K562 (cell line): ENCODE results near the gene HPCAL1. TPM values are rescaled to one million over a fixed set of nuclear protein-coding genes. Genes with fewer than 3 reads are reported as not detected.

ENCODE experiments used
- ATAC-seq: fragments of 200-7000 bp; cut with Tn5 transposase; 3 replicates; pipeline ENCODE4 v1.9.1; 2020; ENCODE audit warnings: moderate library complexity
- BruUV-seq: library from RNA; stranded (reverse); fragments of 400-500 nt; replicated peaks from 2 replicates; lab custom pipeline; 2021; lab: Mats Ljungman, UMichigan
- CTCF ChIA-PET: fragments of 300-600 bp; formaldehyde crosslinking; extraction: SDS; loops from one replicate; lab custom pipeline; 2021; ENCODE audit warnings: low intra/inter-chr PET ratio; lab: Yijun Ruan, JAX
- POLR2A ChIA-PET: fragments of 300-600, 350-650 bp; sonication (Branson Sonifier 250); formaldehyde crosslinking; extraction: SDS; loops from one replicate; lab custom pipeline; 2021; ENCODE audit warnings: antibody characterized with exemption, inconsistent platforms; lab: Yijun Ruan, JAX
- DNase-seq, 4 experiments: peaks; one replicate each; pipeline versions ENCODE4 v3.0.0 to v3.0.0-alpha.2; 2011 to 2018; ENCODE audit warnings: low spot score in 3 of 4, mixed read lengths in 3 of 4; ENCODE audit errors: extremely low read depth in 1 of 4
- FAIRE-seq: peaks from 2 replicates; lab custom pipeline; 2011; peaks lifted over from hg19 to GRCh38; lab: Jason Lieb, UNC
- H2AFZ ChIP-seq: 2 replicates; pipeline ENCODE4 v1.6.0; 2011; ENCODE audit warnings: low read depth, low read length, control low read depth, inconsistent platforms
- H3K27ac ChIP-seq: fragments of 200-600 bp; 3 replicates; pipeline ENCODE4 v1.8.0; 2011; ENCODE audit warnings: low read depth, mild to moderate bottlenecking, control low read depth, inconsistent platforms, low read length, moderate library complexity, mixed read lengths; ENCODE audit errors: extremely low read depth
- H3K27me3 ChIP-seq, 2 experiments: fragments of 300-600 bp in 1 of 2; 2 replicates in 1 of 2; 3 replicates in 1 of 2; pipeline versions ENCODE4 v1.6.0 to v1.8.0; 2011; ENCODE audit warnings: inconsistent platforms in 2 of 2, low read length in 2 of 2, mild to moderate bottlenecking in 1 of 2, mixed read lengths in 1 of 2, moderate library complexity in 1 of 2; ENCODE audit not compliant: control insufficient read depth in 2 of 2, insufficient read depth in 2 of 2
- H3K36me3 ChIP-seq: fragments of 300-600 bp; 3 replicates; pipeline ENCODE4 v1.8.0; 2011; ENCODE audit warnings: mild to moderate bottlenecking, low read length, inconsistent platforms; ENCODE audit not compliant: control insufficient read depth, insufficient read depth
- H3K4me1 ChIP-seq, 2 experiments: fragments of 200-600 bp in 1 of 2; replicated peaks in 1 of 2; 2 replicates in 1 of 2; 3 replicates in 1 of 2; pipeline versions ENCODE4 v1.5.1 to v1.8.0; 2011; ENCODE audit warnings: inconsistent platforms in 2 of 2, low read length in 2 of 2, mild to moderate bottlenecking in 1 of 2, mixed read lengths in 1 of 2, moderate library complexity in 1 of 2; ENCODE audit not compliant: control insufficient read depth in 2 of 2, insufficient read depth in 2 of 2
- H3K4me2 ChIP-seq: 2 replicates; pipeline ENCODE4 v1.6.1; 2011; ENCODE audit warnings: low read length, control low read depth, inconsistent platforms, mixed read lengths; ENCODE audit not compliant: insufficient read depth
- H3K4me3 ChIP-seq: fragments of 200-600 bp; sonication (generic), shearing (Covaris generic); 2 replicates; pipeline ENCODE4 v1.5.1; 2016; ENCODE audit warnings: control low read depth, inconsistent platforms
- H3K79me2 ChIP-seq: fragments of 200-600 bp; 3 replicates; pipeline ENCODE4 v1.8.0; 2011; ENCODE audit warnings: low read length, inconsistent platforms; ENCODE audit not compliant: control insufficient read depth, insufficient read depth
- H3K9ac ChIP-seq, 2 experiments: 2 replicates each; pipeline versions ENCODE4 v1.6.0 to v1.6.1; 2011; ENCODE audit warnings: low read depth in 2 of 2, low read length in 2 of 2, control low read depth in 1 of 2, inconsistent platforms in 1 of 2, mild to moderate bottlenecking in 1 of 2, mixed read lengths in 1 of 2; ENCODE audit not compliant: insufficient read depth in 1 of 2
- H3K9me1 ChIP-seq: one replicate; pipeline ENCODE4 v1.6.0; 2011; ENCODE audit warnings: inconsistent platforms, mild to moderate bottlenecking, low read length, moderate library complexity; ENCODE audit not compliant: control insufficient read depth, insufficient read depth
- H3K9me3 ChIP-seq: replicated peaks from 2 replicates; pipeline ENCODE4 v1.5.1; 2011; ENCODE audit warnings: low read depth, low read length, inconsistent platforms; ENCODE audit not compliant: control insufficient read depth, insufficient read depth
- H4K20me1 ChIP-seq: replicated peaks from 2 replicates; pipeline ENCODE4 v1.6.1; 2011; ENCODE audit warnings: low read length, inconsistent platforms, mixed read lengths; ENCODE audit not compliant: control insufficient read depth, insufficient read depth
- ETV6 ChIP-seq, 3 experiments: fragments of 150-350 bp in 1 of 3; sonication (generic) in 1 of 3; formaldehyde crosslinking in 1 of 3; IDR thresholded peaks; 2 replicates each; pipeline versions ENCODE4 v1.6.1 to v1.8.0; 2014 to 2022; ENCODE audit warnings: borderline replicate concordance in 2 of 3, low read depth in 2 of 3, antibody characterized with exemption in 1 of 3, low read length in 1 of 3, mild to moderate bottlenecking in 1 of 3, missing genetic modification reagents in 1 of 3
- GTF2E2 ChIP-seq: fragments of 200-800 bp; sonication (Bioruptor generic); IDR thresholded peaks from 2 replicates; pipeline ENCODE4 v1.6.1; 2016; ENCODE audit warnings: missing genetic modification characterization, missing compliant biosample characterization
- POLR2G ChIP-seq: fragments of 200-400 bp; formaldehyde crosslinking; IDR thresholded peaks from 2 replicates; pipeline ENCODE4 v1.6.1; 2017; ENCODE audit warnings: low read depth, mild to moderate bottlenecking, antibody characterized with exemption, low read length, moderate library complexity
- RBM15 ChIP-seq: fragments of 200-400 bp; formaldehyde crosslinking; IDR thresholded peaks from 2 replicates; pipeline ENCODE4 v1.6.1; 2018; ENCODE audit warnings: mild to moderate bottlenecking, low read length, moderate library complexity; ENCODE audit not compliant: insufficient read depth
- WGBS: fragments of 100-300 bp; shearing (Covaris generic); methylation state at CpG from one replicate; pipeline ENCODE4 v1.1.6; 2016; ENCODE audit warnings: low coverage, mixed read lengths; ENCODE audit not compliant: insufficient coverage; ENCODE audit errors: missing lambda C conversion rate; 5-methylcytosine and 5-hydroxymethylcytosine counted together
- in situ Hi-C: fragments of 300-500 bp; cut with MboI; formaldehyde crosslinking; loops from 4 replicates; pipeline ENCODE4 v1.15.0; 2018; ENCODE audit warnings: inconsistent platforms, mixed read lengths
- intact Hi-C: fragments of 100-400 bp; cut with micrococcal nuclease; formaldehyde crosslinking; loops from 2 replicates; pipeline ENCODE4 v1.14.2; 2022
- polyA plus RNA-seq, 8 experiments: library from polyadenylated mRNA; depleted of rRNA in 4 of 8; stranded (reverse) in 5 of 8; unstranded in 3 of 8; fragments of >200 nt; fragmentation: Nextera tagmentation in 2 of 8; fragmentation: Illumina TruSeq in 1 of 8; extraction: Ambion mirVana in 2 of 8; extraction: Trizol in 1 of 8; gene quantifications; 2 replicates each; pipeline versions ENCODE4 v1.2.1 to v1.2.3, GENCODE V29; 2011 to 2014; ENCODE audit warnings: inconsistent platforms in 1 of 8, missing spikeins in 1 of 8
- total RNA-seq, 7 experiments: library from RNA; depleted of rRNA in 6 of 7; stranded (reverse); fragments of >200 nt in 6 of 7; fragmentation: Illumina TruSeq in 2 of 7; extraction: Trizol in 2 of 7; gene quantifications; 2 replicates each; pipeline versions ENCODE4 v1.2.1 to v1.2.3, GENCODE V29; 2011 to 2021; ENCODE audit warnings: low replicate concordance in 1 of 7
- TF ChIP-seq, protein P1 (sequence below): fragments of 450-650 bp; IDR thresholded peaks from 2 replicates; pipeline ENCODE4 v1.6.1; 2016; ENCODE audit warnings: low read depth
- TF ChIP-seq, protein P2 (sequence below): sonication (generic); formaldehyde crosslinking; IDR thresholded peaks from 2 replicates; pipeline ENCODE4 v1.8.1; 2023; ENCODE audit warnings: mild to moderate bottlenecking, missing genetic modification reagents

The HPCAL1 gene
- total and polyA plus RNA-seq, 9 of the 15 experiments (the other 6 are each of a cell fraction or from before 2014, with no cell fraction given), result 2.7 to 65.5 (median 23.9) TPM

DNA sequence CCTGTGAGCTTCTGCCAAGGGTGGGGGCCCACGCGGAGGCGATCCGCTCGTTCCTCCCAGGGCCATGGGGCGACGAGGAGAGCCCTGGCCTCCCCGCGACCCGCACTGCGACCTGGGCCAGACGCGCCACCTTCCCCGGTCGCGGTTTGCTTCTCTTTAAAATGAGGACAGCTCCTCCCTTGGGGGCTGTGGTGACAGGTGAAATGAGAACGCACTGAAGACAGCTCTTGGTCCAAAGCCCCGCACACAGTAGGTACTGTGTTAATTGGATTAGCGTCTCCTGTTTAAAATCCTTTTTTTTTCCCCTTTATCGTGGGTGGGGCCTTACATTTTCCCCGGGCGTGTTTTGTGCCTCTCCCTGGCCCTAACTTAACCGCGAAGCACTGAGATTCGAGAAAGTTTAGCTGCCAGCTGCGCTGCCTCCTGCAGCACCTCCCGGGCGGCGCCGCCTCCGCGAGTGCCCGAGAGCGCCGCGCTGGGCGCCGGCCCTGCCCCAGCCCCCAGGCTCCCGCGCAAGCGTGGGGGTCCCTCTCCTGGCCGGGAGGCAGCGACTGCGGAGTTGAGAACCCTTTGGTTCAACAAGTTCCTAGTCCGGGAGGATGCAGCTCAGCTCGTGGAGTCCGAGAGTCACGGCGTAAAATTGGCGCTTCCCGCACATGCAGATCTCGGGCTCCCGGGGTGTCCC, 1.1 kb downstream of the HPCAL1 start (continued):
- no peak for TF ChIP-seq RBM15

DNA sequence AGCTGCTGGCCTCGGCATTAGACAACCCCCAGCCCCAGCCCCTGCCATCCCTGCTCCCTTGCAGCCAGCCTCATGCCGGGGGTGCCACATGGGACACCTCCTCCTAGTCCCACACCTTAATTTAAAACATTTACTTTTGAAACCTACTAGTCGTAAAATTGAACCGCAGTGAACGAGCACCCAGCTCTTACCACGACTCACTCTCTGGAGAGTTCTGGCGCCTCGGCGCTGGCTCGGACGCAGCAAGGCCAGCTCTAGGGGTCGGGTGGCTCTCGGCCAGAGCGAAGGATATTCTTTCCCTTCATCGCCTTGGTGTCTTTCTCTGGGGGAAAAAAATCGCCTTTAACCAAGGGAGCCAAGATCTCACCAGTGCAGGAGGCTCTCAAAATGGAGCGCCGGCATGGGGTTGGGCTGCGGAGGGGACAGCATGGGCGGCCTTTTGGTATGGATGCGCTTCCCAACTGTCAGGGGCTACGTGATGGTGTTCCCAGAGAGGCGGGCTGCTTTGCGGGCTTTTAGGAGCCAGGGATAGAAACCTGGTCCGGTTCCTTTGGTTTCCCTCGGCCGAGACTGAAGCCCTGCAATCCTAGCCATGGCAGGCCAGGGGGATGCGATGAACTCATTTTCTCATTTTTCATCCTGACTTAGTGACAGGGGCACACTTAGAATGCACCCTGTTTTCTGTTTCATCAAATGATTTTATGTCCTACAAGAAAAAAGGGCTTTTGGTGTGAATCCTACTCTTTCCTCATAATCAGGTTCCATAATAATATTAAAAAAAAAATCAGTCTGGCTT, 2.0 kb downstream of the HPCAL1 start:
- no peak overlapping the region for H2AFZ ChIP-seq
- peaks cover 11% of the 10 kb centered on the region; the same call in 1 of the 2 replicates for H4K20me1 ChIP-seq
- H3K36me3 ChIP-seq, result no peaks in the 10 kb centered on the region
- ATAC-seq (no peak), DNase-seq (no peak), FAIRE-seq (no peak)
- peaks cover 69% of the 10 kb centered on the region for H3K79me2 ChIP-seq
- intact Hi-C loops (loop anchor here (5.0 to 10.0 kb wide), 2 partner anchors 70 to 182 kb away; partner anchors contain the start of gene RRM2), in situ Hi-C loops (no loop called here)
- peak overlapping the region in 1 of 2 experiments; percentile 99; a peak in 2 of 4 replicates for H3K9ac ChIP-seq
- CTCF ChIA-PET, result no interaction called here
- peaks cover 49 to 53% of the 10 kb centered on the region in 2 experiments for H3K4me1 ChIP-seq
- WGBS, result 81% methylated on average over 27 of the region's 28 CpGs
- H3K27me3 ChIP-seq, result no peaks in the 10 kb centered on the region
- peaks cover 4% of the 10 kb centered on the region for H3K9me1 ChIP-seq
- H3K4me3 ChIP-seq, result peak overlapping the region; percentile 80; the same call in 1 of the 2 replicates
- POLR2A ChIA-PET, result interaction anchor here (0.7 to 1.3 kb wide), 4 partner anchors 13 to 182 kb away, joined by 3 to 4 read pairs (median 4); partner anchors contain the start of gene RRM2
- BruUV-seq, result no TSS peak
- H3K27ac ChIP-seq, result no peak overlapping the region
- H3K4me2 ChIP-seq, result peak overlapping the region; percentile 88; the same call in 1 of the 2 replicates
- no peaks in the 10 kb centered on the region for H3K9me3 ChIP-seq
- TF ChIP-seq, protein P1, sequence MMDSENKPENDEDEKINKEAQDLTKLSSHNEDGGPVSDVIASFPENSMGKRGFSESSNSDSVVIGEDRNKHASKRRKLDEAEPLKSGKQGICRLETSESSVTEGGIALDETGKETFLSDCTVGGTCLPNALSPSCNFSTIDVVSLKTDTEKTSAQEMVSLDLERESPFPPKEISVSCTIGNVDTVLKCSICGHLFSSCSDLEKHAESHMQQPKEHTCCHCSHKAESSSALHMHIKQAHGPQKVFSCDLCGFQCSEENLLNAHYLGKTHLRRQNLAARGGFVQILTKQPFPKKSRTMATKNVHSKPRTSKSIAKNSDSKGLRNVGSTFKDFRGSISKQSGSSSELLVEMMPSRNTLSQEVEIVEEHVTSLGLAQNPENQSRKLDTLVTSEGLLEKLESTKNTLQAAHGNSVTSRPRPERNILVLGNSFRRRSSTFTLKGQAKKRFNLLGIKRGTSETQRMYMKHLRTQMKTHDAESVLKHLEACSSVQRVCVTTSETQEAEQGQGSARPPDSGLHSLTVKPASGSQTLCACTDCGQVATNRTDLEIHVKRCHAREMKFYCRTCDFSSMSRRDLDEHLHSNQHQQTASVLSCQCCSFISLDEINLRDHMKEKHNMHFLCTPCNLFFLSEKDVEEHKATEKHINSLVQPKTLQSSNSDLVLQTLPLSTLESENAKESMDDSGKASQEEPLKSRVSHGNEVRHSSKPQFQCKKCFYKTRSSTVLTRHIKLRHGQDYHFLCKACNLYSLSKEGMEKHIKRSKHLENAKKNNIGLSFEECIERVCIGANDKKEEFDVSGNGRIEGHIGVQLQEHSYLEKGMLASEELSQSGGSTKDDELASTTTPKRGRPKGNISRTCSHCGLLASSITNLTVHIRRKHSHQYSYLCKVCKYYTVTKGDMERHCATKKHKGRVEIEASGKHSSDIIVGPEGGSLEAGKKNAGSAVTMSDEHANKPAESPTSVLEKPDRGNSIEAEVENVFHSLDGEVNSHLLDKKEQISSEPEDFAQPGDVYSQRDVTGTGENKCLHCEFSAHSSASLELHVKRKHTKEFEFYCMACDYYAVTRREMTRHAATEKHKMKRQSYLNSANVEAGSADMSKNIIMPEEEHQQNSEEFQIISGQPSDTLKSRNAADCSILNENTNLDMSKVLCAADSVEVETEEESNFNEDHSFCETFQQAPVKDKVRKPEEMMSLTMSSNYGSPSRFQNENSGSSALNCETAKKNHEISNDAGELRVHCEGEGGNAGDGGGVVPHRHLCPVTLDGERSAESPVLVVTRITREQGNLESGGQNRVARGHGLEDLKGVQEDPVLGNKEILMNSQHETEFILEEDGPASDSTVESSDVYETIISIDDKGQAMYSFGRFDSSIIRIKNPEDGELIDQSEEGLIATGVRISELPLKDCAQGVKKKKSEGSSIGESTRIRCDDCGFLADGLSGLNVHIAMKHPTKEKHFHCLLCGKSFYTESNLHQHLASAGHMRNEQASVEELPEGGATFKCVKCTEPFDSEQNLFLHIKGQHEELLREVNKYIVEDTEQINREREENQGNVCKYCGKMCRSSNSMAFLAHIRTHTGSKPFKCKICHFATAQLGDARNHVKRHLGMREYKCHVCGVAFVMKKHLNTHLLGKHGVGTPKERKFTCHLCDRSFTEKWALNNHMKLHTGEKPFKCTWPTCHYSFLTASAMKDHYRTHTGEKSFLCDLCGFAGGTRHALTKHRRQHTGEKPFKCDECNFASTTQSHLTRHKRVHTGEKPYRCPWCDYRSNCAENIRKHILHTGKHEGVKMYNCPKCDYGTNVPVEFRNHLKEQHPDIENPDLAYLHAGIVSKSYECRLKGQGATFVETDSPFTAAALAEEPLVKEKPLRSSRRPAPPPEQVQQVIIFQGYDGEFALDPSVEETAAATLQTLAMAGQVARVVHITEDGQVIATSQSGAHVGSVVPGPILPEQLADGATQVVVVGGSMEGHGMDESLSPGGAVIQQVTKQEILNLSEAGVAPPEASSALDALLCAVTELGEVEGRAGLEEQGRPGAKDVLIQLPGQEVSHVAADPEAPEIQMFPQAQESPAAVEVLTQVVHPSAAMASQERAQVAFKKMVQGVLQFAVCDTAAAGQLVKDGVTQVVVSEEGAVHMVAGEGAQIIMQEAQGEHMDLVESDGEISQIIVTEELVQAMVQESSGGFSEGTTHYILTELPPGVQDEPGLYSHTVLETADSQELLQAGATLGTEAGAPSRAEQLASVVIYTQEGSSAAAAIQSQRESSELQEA, result no peak
- TF ChIP-seq GTF2E2 (0 out of 2 replicates have a peak, but pooled peaks have one; percentile 25), POLR2G (0 out of 2 replicates have a peak, but pooled peaks have one; percentile 14), ETV6 (IDR thresholded peaks at IDR 0.05; ENCODE audit: borderline replicate concordance in 1 of 2, low read depth in 2 of 2, low read length in 1 of 2) (no peak), ETV6 (CRISPR knock-in tag; IDR thresholded peaks at IDR 0.05; ENCODE audit: borderline replicate concordance) (no peak)
- TF ChIP-seq, protein P2, sequence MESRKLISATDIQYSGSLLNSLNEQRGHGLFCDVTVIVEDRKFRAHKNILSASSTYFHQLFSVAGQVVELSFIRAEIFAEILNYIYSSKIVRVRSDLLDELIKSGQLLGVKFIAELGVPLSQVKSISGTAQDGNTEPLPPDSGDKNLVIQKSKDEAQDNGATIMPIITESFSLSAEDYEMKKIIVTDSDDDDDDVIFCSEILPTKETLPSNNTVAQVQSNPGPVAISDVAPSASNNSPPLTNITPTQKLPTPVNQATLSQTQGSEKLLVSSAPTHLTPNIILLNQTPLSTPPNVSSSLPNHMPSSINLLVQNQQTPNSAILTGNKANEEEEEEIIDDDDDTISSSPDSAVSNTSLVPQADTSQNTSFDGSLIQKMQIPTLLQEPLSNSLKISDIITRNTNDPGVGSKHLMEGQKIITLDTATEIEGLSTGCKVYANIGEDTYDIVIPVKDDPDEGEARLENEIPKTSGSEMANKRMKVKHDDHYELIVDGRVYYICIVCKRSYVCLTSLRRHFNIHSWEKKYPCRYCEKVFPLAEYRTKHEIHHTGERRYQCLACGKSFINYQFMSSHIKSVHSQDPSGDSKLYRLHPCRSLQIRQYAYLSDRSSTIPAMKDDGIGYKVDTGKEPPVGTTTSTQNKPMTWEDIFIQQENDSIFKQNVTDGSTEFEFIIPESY (CRISPR knock-in tag), result peak; percentile 78
